ENCODE data around the gene CHGA. TPM values are rescaled to one million over a fixed set of nuclear protein-coding genes. Genes with fewer than 3 reads are reported as not detected.

Gene CHGA
- total RNA-seq, 1 experiment from 2014 or later: not detected

DNA sequence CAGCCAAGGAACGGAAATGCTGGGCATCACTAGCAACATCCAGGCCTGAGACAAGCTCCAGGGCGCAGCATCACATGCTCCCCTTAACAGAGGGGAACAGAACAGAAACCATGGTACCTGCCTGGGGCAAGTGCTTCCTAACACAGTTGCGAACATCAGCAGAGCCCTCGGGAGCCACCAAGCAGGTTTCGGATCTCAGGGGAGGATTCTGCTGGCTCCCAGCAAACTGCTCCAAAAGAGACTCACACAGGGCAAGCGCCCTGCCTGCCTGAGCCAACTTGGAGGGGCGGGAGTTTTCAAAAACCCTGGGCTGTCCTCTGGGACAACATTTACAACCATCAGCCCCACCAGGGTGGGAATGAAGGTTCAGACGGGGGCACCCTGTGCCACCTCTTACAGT, 19.6 kb downstream of the CHGA start:
- CTCF ChIA-PET: no interaction called here
- intact Hi-C loops (cut with micrococcal nuclease; ENCODE audit: unreplicated experiment): no loop called here
- H3K9me2 ChIP-seq (ENCODE audit: insufficient read depth): no peaks in the 10 kb centered on the region

DNA sequence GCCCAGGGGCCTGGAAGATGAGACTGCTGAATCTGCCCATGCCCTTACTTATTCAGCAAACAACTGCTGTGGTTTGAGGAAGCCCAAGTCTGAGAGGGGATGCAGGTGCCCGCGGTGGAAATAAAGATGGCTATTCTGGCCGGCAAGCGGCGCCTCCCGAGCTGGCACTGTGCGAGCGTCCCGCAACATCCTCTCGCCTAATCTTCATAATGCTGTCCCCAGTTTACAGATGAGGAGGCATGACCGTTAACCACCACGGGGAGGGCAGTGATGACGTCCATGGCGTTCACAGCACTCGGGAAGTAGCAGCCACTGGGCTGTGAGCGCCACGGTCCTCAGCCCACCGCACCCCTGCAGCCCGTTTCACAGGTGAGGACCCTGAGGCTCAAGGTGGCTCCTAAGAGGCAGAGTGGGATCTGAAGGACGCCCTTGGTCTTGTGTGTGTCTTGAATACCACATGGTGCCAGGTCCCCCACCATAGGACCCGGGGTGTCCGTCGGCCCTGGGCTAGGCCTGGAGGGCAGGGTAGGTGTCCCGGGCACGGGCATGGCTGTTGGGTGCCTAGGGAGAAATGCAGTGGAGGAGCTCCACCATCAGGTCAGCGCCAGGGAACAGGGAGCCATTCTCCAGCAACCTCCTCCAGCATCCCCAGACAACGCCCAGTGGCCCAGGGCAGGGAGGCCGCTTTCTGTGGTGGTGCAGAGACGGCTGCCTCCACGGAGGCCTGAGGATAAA, 20.2 kb downstream of the CHGA start:
- Histone ChIP-seq H3K9me2 (ENCODE audit: insufficient read depth) (no peaks in the 10 kb centered on the region), H3K9me3 (ENCODE audit: insufficient read depth, low read depth) (no peaks in the 10 kb centered on the region), H3K27me3 (ENCODE audit: insufficient read depth, low read depth) (no peaks in the 10 kb centered on the region), H3F3A (ENCODE audit: insufficient read depth, low read depth) (peaks cover 8% of the 10 kb centered on the region; the same call in 1 of the 2 replicates), H3K4me1 (replicated peaks; ENCODE audit: insufficient read depth) (peaks cover 16% of the 10 kb centered on the region), H2AFZ (no peak overlapping the region), H3K4me2 (no peak overlapping the region), H3K27ac (no peak overlapping the region), H3K4me3 (no peak overlapping the region), H3K79me2 (ENCODE audit: low read depth) (no peaks in the 10 kb centered on the region), H4K20me1 (ENCODE audit: insufficient read depth) (peaks cover 17% of the 10 kb centered on the region; the same call in 1 of the 2 replicates), H3K36me3 (ENCODE audit: low read depth) (peaks cover 2% of the 10 kb centered on the region)
- no TSS peak for BruUV-seq (replicated peaks)
- CTCF ChIA-PET: no interaction called here
- TF ChIP-seq, protein P1, sequence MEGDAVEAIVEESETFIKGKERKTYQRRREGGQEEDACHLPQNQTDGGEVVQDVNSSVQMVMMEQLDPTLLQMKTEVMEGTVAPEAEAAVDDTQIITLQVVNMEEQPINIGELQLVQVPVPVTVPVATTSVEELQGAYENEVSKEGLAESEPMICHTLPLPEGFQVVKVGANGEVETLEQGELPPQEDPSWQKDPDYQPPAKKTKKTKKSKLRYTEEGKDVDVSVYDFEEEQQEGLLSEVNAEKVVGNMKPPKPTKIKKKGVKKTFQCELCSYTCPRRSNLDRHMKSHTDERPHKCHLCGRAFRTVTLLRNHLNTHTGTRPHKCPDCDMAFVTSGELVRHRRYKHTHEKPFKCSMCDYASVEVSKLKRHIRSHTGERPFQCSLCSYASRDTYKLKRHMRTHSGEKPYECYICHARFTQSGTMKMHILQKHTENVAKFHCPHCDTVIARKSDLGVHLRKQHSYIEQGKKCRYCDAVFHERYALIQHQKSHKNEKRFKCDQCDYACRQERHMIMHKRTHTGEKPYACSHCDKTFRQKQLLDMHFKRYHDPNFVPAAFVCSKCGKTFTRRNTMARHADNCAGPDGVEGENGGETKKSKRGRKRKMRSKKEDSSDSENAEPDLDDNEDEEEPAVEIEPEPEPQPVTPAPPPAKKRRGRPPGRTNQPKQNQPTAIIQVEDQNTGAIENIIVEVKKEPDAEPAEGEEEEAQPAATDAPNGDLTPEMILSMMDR (conservative IDR thresholded peaks at IDR 0.05): no peak
- TF ChIP-seq EZH2 (IDR thresholded peaks at IDR 0.05; ENCODE audit: low read depth): no peak
- no peak for DNase-seq
- intact Hi-C loops (cut with micrococcal nuclease; ENCODE audit: unreplicated experiment): no loop called here
- POLR2A ChIA-PET (ENCODE audit: unreplicated experiment): no interaction called here

More for the DNA sequence above, 19.6 kb downstream of the CHGA start:
- Histone ChIP-seq H3K4me1 (replicated peaks; ENCODE audit: insufficient read depth) (peaks cover 21% of the 10 kb centered on the region), H3K36me3 (ENCODE audit: low read depth) (peaks cover 2% of the 10 kb centered on the region), H3K27ac (no peak overlapping the region), H3K79me2 (ENCODE audit: low read depth) (no peaks in the 10 kb centered on the region), H3F3A (ENCODE audit: insufficient read depth, low read depth) (peaks cover 8% of the 10 kb centered on the region; the same call in 1 of the 2 replicates), H2AFZ (no peak overlapping the region), H3K4me2 (no peak overlapping the region), H4K20me1 (ENCODE audit: insufficient read depth) (peaks cover 17% of the 10 kb centered on the region; the same call in 1 of the 2 replicates), H3K27me3 (ENCODE audit: insufficient read depth, low read depth) (no peaks in the 10 kb centered on the region), H3K4me3 (no peak overlapping the region), H3K9me3 (ENCODE audit: insufficient read depth, low read depth) (no peaks in the 10 kb centered on the region)
- no peak for DNase-seq
- POLR2A ChIA-PET (ENCODE audit: unreplicated experiment): no interaction called here
- no TSS peak for BruUV-seq (replicated peaks)
- no peak for TF ChIP-seq EZH2 (IDR thresholded peaks at IDR 0.05; ENCODE audit: low read depth)
- TF ChIP-seq, protein P1 (conservative IDR thresholded peaks at IDR 0.05): no peak

GRCh38 chr14:92943855-92944570, 21.1 kb downstream of the CHGA start:
- Histone ChIP-seq H3K27me3 (ENCODE audit: insufficient read depth, low read depth) (no peaks in the 10 kb centered on the region), H3F3A (ENCODE audit: insufficient read depth, low read depth) (peaks cover 8% of the 10 kb centered on the region; the same call in 1 of the 2 replicates), H3K9me3 (ENCODE audit: insufficient read depth, low read depth) (no peaks in the 10 kb centered on the region), H3K79me2 (ENCODE audit: low read depth) (no peaks in the 10 kb centered on the region), H3K4me2 (no peak overlapping the region), H3K9me2 (ENCODE audit: insufficient read depth) (no peaks in the 10 kb centered on the region), H3K36me3 (ENCODE audit: low read depth) (peaks cover 2% of the 10 kb centered on the region), H2AFZ (no peak overlapping the region), H3K4me1 (replicated peaks; ENCODE audit: insufficient read depth) (peaks cover 14% of the 10 kb centered on the region), H3K4me3 (no peak overlapping the region), H3K27ac (no peak overlapping the region), H4K20me1 (ENCODE audit: insufficient read depth) (peaks cover 17% of the 10 kb centered on the region; the same call in 1 of the 2 replicates)
- POLR2A ChIA-PET (ENCODE audit: unreplicated experiment): no interaction called here
- intact Hi-C loops (cut with micrococcal nuclease; ENCODE audit: unreplicated experiment): no loop called here
- CTCF ChIA-PET: no interaction called here
- no peak for DNase-seq
- BruUV-seq (replicated peaks): no TSS peak
- no peak for TF ChIP-seq EZH2 (IDR thresholded peaks at IDR 0.05; ENCODE audit: low read depth)
- TF ChIP-seq, protein P1 (conservative IDR thresholded peaks at IDR 0.05): no peak

Data from PC-9 (cell line).